H9 (cell line): ENCODE data around the gene NGRN. TPM values are rescaled to one million over a fixed set of nuclear protein-coding genes. Genes with fewer than 3 reads are reported as not detected.

Source experiments
- DNase-seq: peaks from one replicate; pipeline ENCODE4 v3.0.0-alpha.2; 2017
- H2AFZ ChIP-seq: one replicate; pipeline ENCODE4 v1.6.1; 2013; ENCODE audit warnings: mild to moderate bottlenecking, low read length, control low read depth, moderate library complexity
- H2AK5ac ChIP-seq: 2 replicates; pipeline ENCODE4 v1.6.1; 2013; ENCODE audit warnings: low read length, control low read depth, mixed read lengths; ENCODE audit not compliant: insufficient read length
- H2BK120ac ChIP-seq: one replicate; pipeline ENCODE4 v1.6.1; 2013; ENCODE audit warnings: low read depth, mild to moderate bottlenecking, low read length, control low read depth, inconsistent platforms; ENCODE audit not compliant: poor library complexity, severe bottlenecking
- H2BK12ac ChIP-seq: 2 replicates; pipeline ENCODE4 v1.6.1; 2013; ENCODE audit warnings: low read length, control low read depth, mixed read lengths, low read depth; ENCODE audit not compliant: insufficient read length
- H2BK15ac ChIP-seq: 2 replicates; pipeline ENCODE4 v1.6.1; 2013; ENCODE audit warnings: low read depth, low read length, control low read depth
- H2BK20ac ChIP-seq: one replicate; pipeline ENCODE4 v1.6.1; 2013; ENCODE audit warnings: low read depth, mild to moderate bottlenecking, low read length, control low read depth, inconsistent platforms; ENCODE audit not compliant: poor library complexity, severe bottlenecking
- H2BK5ac ChIP-seq: 2 replicates; pipeline ENCODE4 v1.6.1; 2013; ENCODE audit warnings: low read length, control low read depth, mixed read lengths; ENCODE audit not compliant: insufficient read length
- H3K14ac ChIP-seq: 2 replicates; pipeline ENCODE4 v1.6.1; 2013; ENCODE audit warnings: low read length, control low read depth; ENCODE audit not compliant: insufficient read depth
- H3K18ac ChIP-seq: 2 replicates; pipeline ENCODE4 v1.6.1; 2013; ENCODE audit warnings: low read depth, mild to moderate bottlenecking, mixed read lengths, low read length, control low read depth; ENCODE audit not compliant: insufficient read length
- H3K23ac ChIP-seq: 2 replicates; pipeline ENCODE4 v1.6.1; 2013; ENCODE audit warnings: low read length, control low read depth, mixed read lengths, low read depth; ENCODE audit not compliant: insufficient read length
- H3K23me2 ChIP-seq: 2 replicates; pipeline ENCODE4 v1.6.1; 2013; ENCODE audit warnings: low read depth, mild to moderate bottlenecking, mixed read lengths, low read length, control low read depth; ENCODE audit not compliant: insufficient read length, poor library complexity, severe bottlenecking
- H3K27ac ChIP-seq: 2 replicates; pipeline ENCODE4 v1.5.1; 2013; ENCODE audit warnings: low read length, control low read depth, mixed read lengths, low read depth; ENCODE audit not compliant: insufficient read length
- H3K27me3 ChIP-seq: 2 replicates; pipeline ENCODE4 v1.6.1; 2013; ENCODE audit warnings: low read length, control low read depth, inconsistent platforms; ENCODE audit not compliant: insufficient read depth
- H3K4ac ChIP-seq: 2 replicates; pipeline ENCODE4 v1.6.1; 2013; ENCODE audit warnings: low read depth, mild to moderate bottlenecking, control low read depth, inconsistent platforms, low read length, moderate library complexity
- H3K4me1 ChIP-seq: 2 replicates; pipeline ENCODE4 v1.6.1; 2013; ENCODE audit warnings: low read length, control low read depth, inconsistent platforms; ENCODE audit not compliant: insufficient read depth
- H3K4me2 ChIP-seq: 2 replicates; pipeline ENCODE4 v1.6.1; 2013; ENCODE audit warnings: low read length, control low read depth, mixed read lengths; ENCODE audit not compliant: insufficient read length, insufficient read depth
- H3K56ac ChIP-seq: 2 replicates; pipeline ENCODE4 v1.6.1; 2013; ENCODE audit warnings: low read depth, mild to moderate bottlenecking, mixed read lengths, low read length, control low read depth; ENCODE audit not compliant: insufficient read length
- H3K79me1 ChIP-seq: 2 replicates; pipeline ENCODE4 v1.6.1; 2013; ENCODE audit warnings: low read depth, mild to moderate bottlenecking, moderate library complexity, low read length, control low read depth, inconsistent platforms; ENCODE audit not compliant: insufficient read depth, poor library complexity, severe bottlenecking
- H3K79me2 ChIP-seq: 2 replicates; pipeline ENCODE4 v1.6.1; 2013; ENCODE audit warnings: low read length, control low read depth, inconsistent platforms; ENCODE audit not compliant: insufficient read depth
- H3K9ac ChIP-seq: 2 replicates; pipeline ENCODE4 v1.6.1; 2013; ENCODE audit warnings: low read length, control low read depth, mixed read lengths; ENCODE audit not compliant: insufficient read length; ENCODE audit errors: extremely low read depth
- H3K9me3 ChIP-seq: one replicate; pipeline ENCODE4 v1.6.1; 2013; ENCODE audit warnings: low read depth, low read length, inconsistent platforms; ENCODE audit not compliant: control insufficient read depth
- H3T11ph ChIP-seq: one replicate; pipeline ENCODE4 v1.6.1; 2013; ENCODE audit warnings: mild to moderate bottlenecking, low read length, control low read depth, inconsistent platforms
- H4K20me1 ChIP-seq: one replicate; pipeline ENCODE4 v1.6.1; 2013; ENCODE audit not compliant: control insufficient read depth, insufficient read length, insufficient read depth
- H4K5ac ChIP-seq: 2 replicates; pipeline ENCODE4 v1.6.1; 2013; ENCODE audit warnings: low read depth, mild to moderate bottlenecking, mixed read lengths, low read length, control low read depth; ENCODE audit not compliant: insufficient read length
- H4K8ac ChIP-seq: replicated peaks from 2 replicates; pipeline ENCODE4 v1.6.1; 2013; ENCODE audit warnings: low read length, control low read depth, mixed read lengths, low read depth; ENCODE audit not compliant: insufficient read length
- H4K91ac ChIP-seq: 2 replicates; pipeline ENCODE4 v1.6.1; 2013; ENCODE audit warnings: low read depth, mild to moderate bottlenecking, moderate library complexity, mixed read lengths, low read length, control low read depth; ENCODE audit not compliant: insufficient read length
- H3K27ac Mint-ChIP-seq, 3 experiments: 2 replicates in 2 of 3; 3 replicates in 1 of 3; pipeline ENCODE4 v1.8.0; 2020 to 2021; ENCODE audit warnings: mixed read lengths in 3 of 3, mild to moderate bottlenecking in 1 of 3, moderate library complexity in 1 of 3
- H3K27me3 Mint-ChIP-seq: 2 replicates; pipeline ENCODE4 v1.8.0; 2021; ENCODE audit warnings: low read depth, mild to moderate bottlenecking, moderate library complexity, mixed read lengths
- H3K36me3 Mint-ChIP-seq, 3 experiments: 2 replicates in 2 of 3; 3 replicates in 1 of 3; pipeline ENCODE4 v1.8.0; 2020 to 2021; ENCODE audit warnings: low read depth in 3 of 3, mixed read lengths in 3 of 3; ENCODE audit not compliant: insufficient read depth in 1 of 3
- H3K4me1 Mint-ChIP-seq, 2 experiments: 2 replicates each; pipeline ENCODE4 v1.8.0; 2020; ENCODE audit warnings: mixed read lengths in 2 of 2
- H3K4me3 Mint-ChIP-seq, 2 experiments: 2 replicates in 1 of 2; 3 replicates in 1 of 2; pipeline ENCODE4 v1.8.0; 2020 to 2021; ENCODE audit warnings: mild to moderate bottlenecking in 2 of 2, mixed read lengths in 2 of 2, moderate library complexity in 1 of 2
- H3K9me3 Mint-ChIP-seq, 2 experiments: 2 replicates in 1 of 2; 3 replicates in 1 of 2; pipeline ENCODE4 v1.8.0; 2020; ENCODE audit warnings: mild to moderate bottlenecking in 2 of 2, mixed read lengths in 2 of 2, moderate library complexity in 1 of 2
- WGBS: extraction: QIAGEN DNeasy Blood & Tissue Kit; methylation state at CpG from one replicate; pipeline ENCODE4 v1.1.7; 2013; ENCODE audit warnings: missing lambda C conversion rate, low lambda C conversion rate, mixed read lengths; ENCODE audit not compliant: insufficient read length; ENCODE audit errors: extremely low coverage; 5-methylcytosine and 5-hydroxymethylcytosine counted together
- total RNA-seq: library from RNA; stranded (reverse); gene quantifications from 2 replicates; pipeline ENCODE4 v1.2.1, GENCODE V29; 2021
- TF ChIP-seq, protein P1 (sequence below): fragments of 200-600 bp; sonication (generic); conservative IDR thresholded peaks from 3 replicates; pipeline ENCODE4 v1.8.0; 2021; ENCODE audit warnings: antibody characterized with exemption, mild to moderate bottlenecking

Gene NGRN
- total RNA-seq, 1 experiment from 2014 or later: 79.2 TPM

DNA sequence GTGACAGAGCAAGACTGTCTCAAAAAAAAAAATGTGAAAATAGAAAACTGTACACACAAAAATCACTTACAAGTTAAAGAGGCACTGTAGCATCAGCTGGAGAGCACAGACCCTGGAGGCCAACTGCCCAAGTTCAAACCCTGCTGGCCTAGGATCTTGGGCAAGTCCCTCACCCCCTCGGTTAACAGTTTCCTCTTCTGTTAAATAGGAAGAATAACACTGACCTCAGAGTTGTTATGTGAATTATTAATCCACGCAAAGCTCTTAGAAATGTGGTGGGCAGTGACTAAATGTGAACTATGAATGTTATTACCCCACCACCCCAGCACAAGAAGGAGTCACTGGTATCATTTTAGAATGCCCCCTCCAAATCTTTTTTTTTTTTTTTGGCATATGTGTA is 42.9 kb upstream of the NGRN start:
- H3K9me3 Mint-ChIP-seq: no peaks in the 10 kb centered on the region
- Histone ChIP-seq H2BK20ac (no peak overlapping the region), H3K9me3 (no peaks in the 10 kb centered on the region), H4K91ac (no peak overlapping the region), H3K23ac (no peak overlapping the region), H2AFZ (no peak overlapping the region), H4K20me1 (no peaks in the 10 kb centered on the region), H3K18ac (no peak overlapping the region), H3K9ac (no peak overlapping the region), H3K79me2 (no peaks in the 10 kb centered on the region), H4K5ac (no peak overlapping the region), H2AK5ac (no peak overlapping the region), H3K27ac (no peak overlapping the region), H3K23me2 (no peaks in the 10 kb centered on the region), H3K4ac (no peak overlapping the region), H2BK5ac (no peak overlapping the region), H2BK120ac (no peak overlapping the region), H3K56ac (no peak overlapping the region), H3K14ac (no peak overlapping the region), H3K79me1 (no peaks in the 10 kb centered on the region), H3T11ph (no peak overlapping the region), H3K4me1 (no peaks in the 10 kb centered on the region), H2BK12ac (no peak overlapping the region), H4K8ac (no peak overlapping the region), H2BK15ac (no peak overlapping the region), H3K4me2 (no peak overlapping the region), H3K27me3 (no peaks in the 10 kb centered on the region)
- no peak overlapping the region for H3K4me3 Mint-ChIP-seq
- no CpG with 5 or more reads among the region's 2 CpGs for WGBS
- H3K4me1 Mint-ChIP-seq: peaks cover 4 to 9% of the 10 kb centered on the region in 2 experiments; a peak in 3 of 4 replicates
- no peak overlapping the region; a peak in 1 of 7 replicates for H3K27ac Mint-ChIP-seq
- no peak for DNase-seq
- peaks cover 19 to 41% (median 37%) of the 10 kb centered on the region in 3 experiments; a peak in 6 of 7 replicates for H3K36me3 Mint-ChIP-seq
- no peaks in the 10 kb centered on the region for H3K27me3 Mint-ChIP-seq
- TF ChIP-seq, protein P1, sequence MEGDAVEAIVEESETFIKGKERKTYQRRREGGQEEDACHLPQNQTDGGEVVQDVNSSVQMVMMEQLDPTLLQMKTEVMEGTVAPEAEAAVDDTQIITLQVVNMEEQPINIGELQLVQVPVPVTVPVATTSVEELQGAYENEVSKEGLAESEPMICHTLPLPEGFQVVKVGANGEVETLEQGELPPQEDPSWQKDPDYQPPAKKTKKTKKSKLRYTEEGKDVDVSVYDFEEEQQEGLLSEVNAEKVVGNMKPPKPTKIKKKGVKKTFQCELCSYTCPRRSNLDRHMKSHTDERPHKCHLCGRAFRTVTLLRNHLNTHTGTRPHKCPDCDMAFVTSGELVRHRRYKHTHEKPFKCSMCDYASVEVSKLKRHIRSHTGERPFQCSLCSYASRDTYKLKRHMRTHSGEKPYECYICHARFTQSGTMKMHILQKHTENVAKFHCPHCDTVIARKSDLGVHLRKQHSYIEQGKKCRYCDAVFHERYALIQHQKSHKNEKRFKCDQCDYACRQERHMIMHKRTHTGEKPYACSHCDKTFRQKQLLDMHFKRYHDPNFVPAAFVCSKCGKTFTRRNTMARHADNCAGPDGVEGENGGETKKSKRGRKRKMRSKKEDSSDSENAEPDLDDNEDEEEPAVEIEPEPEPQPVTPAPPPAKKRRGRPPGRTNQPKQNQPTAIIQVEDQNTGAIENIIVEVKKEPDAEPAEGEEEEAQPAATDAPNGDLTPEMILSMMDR: no peak
